Stimulated activated CD4-positive, alpha-beta T cell treated with anti-CD3 and anti-CD28 coated beads, Interleukin-1b, Interleukin-23, amount 100 ng/mL, for 48 hours (primary cell): ENCODE data around the gene OR7A5.
"Not testable (repeated sequence)": the region's sequence is repeated elsewhere in the genome, so short reads cannot be mapped to it uniquely, and the experiment has no call there.

Experiments
- DNase-seq: peaks from one replicate; pipeline ENCODE4 v3.0.0-alpha.2; 2020

The OR7A5 gene

DNA sequence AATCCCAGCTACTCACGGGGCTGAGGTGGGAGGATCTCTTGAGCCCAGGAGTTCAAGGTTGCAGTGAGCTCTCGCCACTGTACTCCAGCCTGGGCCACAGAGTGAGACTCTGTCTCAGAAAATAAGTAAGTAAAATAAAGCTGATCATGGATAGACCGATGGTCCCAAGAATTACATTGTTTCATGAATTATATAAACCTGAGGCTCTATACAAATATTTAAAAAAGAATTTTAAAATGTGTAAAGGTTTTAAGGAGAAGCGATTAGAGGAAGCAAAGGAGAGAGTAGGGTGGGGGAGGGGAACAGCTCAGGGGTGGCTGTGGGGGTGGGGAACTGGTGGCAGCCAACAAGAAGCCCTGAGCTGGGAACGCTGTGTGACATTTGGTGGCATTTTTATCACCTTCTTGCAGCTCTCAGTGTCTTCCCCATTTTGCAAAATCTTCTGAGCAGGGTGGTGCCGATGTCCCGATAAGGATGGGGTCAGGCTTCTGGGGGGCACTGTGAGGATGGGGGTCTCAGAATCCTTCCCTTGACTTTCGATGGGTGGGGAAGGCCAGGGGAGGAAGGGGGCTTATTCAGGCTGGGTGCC, 51.5 kb downstream of the OR7A5 start:
- not testable (repeated sequence) for DNase-seq

DNA sequence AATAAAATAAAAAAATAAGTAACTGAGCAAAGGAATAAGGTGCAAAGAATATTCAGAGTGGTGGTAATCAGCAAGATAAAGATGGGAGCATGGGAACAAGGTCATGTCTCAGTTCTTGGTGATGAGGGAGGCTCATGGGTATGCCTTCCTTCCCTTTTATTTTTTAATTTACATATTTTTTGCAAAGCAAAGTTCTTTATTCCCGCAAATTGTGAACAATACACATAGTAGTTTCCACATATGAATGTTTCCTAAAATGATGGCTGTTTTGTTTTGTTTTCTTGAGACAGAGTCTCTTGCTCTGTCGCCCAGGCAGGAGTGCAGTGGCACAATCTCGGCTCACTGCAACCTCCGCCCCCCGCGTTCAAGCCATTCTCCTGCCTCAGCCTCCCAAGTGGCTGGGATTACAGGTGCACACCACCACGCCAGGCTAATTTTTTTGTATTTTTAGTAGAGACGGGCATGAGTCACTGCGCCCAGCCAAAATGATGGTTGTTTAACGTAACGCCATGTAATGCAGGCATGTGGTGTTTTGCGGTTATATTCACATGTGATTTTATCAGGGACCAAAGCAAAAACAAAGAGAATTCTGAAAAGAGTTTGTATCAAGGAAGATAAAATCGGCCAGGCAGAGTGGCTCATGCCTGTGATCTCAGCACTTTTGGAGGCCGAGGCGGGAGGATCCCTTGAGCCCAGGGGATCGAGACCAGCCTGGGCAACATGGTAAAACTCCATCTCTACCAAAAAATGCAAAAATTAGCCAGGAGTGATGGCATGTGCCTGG, 52.2 kb downstream of the OR7A5 start:
- DNase-seq: no peak

DNA sequence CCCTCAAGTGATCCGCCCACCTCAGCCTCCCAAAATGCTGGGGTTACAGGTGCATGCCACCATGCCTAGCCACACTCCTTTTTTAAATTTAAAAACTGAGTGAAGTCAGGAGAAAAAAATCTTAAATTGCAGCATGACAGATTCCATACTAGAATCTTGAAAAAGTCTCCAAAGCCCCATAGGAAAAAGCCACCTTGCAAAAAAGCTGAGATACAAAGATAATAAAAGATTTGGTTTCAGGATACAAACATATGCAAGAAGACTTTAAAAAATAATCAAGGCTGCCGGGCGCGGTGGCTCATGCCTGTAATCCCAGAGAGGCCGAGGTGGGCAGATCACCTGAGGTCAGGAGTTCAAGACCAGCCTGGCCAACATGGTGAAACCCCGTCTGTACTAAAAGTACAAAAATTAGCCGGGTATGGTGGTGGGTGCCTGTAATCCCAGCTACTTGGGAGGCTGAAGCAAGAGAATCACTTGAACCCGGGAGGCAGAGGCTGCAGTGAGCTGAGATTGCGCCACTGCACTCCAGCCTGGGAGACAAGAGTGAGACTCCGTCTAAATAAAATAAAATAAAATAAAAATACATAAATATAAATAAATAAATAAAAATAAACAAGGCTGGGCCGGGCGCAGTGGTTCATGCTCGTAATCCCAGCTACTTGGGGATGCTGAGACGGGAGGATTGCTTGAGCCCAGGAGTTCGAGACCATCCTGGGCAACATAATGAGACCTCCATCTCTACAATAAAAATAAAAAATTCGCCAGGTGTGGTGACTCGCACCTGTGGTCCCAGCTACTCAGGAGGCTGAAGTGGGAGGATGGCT, 53.1 kb downstream of the OR7A5 start:
- not testable (repeated sequence) for DNase-seq

DNA sequence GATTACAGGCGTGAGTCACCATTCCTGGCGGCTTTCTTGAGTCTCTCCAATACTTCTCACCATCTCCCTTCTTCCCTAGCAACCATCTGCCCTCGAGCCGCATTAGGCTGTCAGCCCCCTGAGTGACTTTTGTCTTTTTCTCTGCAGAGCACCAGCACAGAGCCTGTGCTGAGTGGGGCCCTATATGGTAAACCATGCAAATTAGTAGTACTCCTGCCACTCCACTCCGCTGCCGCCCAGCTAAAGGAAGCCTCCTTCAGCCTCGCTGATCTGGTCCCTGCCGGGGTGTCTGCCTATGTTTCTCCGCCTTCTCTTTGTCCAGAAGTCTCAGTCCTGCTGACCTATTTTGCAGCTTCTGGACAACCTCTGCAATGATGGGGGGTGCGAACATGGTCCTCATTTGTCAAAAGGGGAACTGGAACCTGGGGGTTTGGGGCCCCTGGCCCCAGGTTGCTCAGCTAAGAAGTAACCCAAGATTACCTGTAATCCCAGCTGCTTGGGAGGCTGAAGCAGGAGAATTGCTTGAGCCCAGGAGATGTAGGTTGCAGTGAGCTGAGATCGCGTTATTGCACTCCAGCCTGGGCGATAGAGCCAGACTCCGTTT, 54.3 kb downstream of the OR7A5 start:
- not testable (repeated sequence) for DNase-seq

DNA sequence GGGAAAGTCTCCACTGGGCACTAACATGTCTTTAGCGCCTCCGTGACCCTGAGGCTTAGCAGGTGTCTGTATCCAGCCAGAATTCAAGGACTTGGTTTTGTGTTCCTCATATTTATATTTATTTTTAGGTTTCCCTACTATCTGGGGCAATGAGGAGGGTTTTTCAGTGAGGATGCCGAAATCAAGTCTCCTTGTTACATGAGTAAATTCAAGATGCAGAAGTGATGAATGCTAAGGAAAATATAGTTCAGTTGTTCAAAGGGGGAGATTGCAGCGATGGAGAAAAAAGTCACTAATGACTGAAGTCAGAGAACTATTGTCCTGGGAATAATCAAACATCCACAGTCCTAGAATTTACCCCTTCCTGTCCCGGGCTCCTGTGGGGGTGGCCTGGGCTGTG, 55.8 kb downstream of the OR7A5 start:
- no peak for DNase-seq

DNA sequence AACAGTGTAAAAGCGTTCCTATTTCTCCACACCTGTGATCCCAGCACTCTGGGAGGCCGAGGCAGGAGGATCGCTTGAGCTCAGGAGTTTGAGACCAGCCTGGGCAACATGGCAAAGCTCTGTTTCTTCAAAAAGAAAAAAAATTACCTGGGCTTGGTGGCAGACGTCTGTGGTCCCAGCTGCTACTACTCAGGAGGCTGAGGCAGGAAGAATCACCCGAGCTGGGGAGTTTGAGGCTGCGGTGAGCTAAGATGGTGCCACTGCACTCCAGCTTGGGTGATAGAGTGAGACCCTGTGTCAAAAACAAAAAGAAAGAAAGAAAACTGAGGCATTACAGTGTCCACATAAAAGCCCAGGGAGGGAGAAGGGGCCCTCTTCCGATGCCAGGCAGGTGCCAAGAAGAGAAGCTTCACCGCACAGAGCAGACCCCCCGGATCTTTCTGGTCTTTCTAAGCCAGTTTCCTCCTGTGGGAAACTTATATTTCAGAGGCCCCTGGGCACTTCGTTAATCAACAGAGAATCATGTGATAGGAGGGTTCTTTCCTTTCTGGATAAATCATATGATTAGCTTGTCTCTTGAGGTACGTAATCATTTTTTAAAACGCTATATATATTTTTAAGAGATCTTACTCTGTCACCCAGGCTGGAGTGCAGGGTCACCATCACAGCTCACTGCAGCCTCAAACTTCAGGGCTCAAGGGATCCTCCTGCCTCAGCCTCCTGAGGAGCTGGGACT, 56.7 kb downstream of the OR7A5 start, which contains the start of gene ADGRE2:
Gene ADGRE2, minus strand, starts transcription at position 451 of the 736 bp plus-strand sequence. CDS start 1,804 bp downstream, outside the sequence.
- DNase-seq: not testable (repeated sequence)

DNA sequence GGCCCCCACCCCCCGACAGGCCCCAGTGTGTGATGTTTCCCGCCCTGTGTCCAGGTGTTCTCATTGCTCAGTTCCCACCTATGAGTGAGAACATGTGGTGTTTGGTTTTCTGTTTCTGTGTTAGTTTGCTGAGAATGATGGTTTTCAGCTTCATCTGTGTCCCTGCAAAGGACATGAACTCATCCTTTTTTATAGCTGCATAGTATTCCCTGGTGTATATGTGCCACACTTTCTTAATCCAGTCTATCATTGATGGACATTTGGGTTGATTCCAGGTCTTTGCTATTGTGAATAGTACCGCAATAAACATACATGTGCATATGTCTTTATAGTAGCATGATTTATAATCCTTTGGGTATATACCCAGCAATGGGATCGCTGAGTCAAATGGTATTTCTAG, 57.3 kb downstream of the OR7A5 start:
- DNase-seq: not testable (repeated sequence)
